OCI-LY7 (cell line): Measurements from ENCODE around the gene KIAA1958.

ENCODE experiments used
- EZH2phosphoT487 ChIP-seq: fragments of 200-600 bp; sonication (generic); IDR thresholded peaks from 2 replicates; pipeline ENCODE4 v1.6.1; 2018; ENCODE audit warnings: low read depth, borderline replicate concordance, mild to moderate bottlenecking, mixed run types, antibody characterized with exemption, low read length, moderate library complexity, mixed read lengths
- TF ChIP-seq, protein P1 (sequence below): fragments of 200-600 bp; sonication (generic); conservative IDR thresholded peaks from 2 replicates; pipeline ENCODE4 v1.5.1; 2014; ENCODE audit warnings: mild to moderate bottlenecking, antibody characterized with exemption, low read length, moderate library complexity, mixed read lengths

- TF ChIP-seq, protein P1, sequence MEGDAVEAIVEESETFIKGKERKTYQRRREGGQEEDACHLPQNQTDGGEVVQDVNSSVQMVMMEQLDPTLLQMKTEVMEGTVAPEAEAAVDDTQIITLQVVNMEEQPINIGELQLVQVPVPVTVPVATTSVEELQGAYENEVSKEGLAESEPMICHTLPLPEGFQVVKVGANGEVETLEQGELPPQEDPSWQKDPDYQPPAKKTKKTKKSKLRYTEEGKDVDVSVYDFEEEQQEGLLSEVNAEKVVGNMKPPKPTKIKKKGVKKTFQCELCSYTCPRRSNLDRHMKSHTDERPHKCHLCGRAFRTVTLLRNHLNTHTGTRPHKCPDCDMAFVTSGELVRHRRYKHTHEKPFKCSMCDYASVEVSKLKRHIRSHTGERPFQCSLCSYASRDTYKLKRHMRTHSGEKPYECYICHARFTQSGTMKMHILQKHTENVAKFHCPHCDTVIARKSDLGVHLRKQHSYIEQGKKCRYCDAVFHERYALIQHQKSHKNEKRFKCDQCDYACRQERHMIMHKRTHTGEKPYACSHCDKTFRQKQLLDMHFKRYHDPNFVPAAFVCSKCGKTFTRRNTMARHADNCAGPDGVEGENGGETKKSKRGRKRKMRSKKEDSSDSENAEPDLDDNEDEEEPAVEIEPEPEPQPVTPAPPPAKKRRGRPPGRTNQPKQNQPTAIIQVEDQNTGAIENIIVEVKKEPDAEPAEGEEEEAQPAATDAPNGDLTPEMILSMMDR, result no peak
- no peak for TF ChIP-seq EZH2phosphoT487
Observed at GRCh38 chr9:112689161-112689740, 202.6 kb downstream of the KIAA1958 start.
